SK-N-SH treated with all-trans-retinoic acid at 6 μM for 48 hours (cell line): Measurements from ENCODE around the gene SLC7A7.

Source experiments
- ARNTL ChIP-seq: fragments of 450-650 bp; formaldehyde crosslinking; IDR thresholded peaks from 2 replicates; pipeline ENCODE4 v1.5.0; 2020; ENCODE audit warnings: low read depth, mild to moderate bottlenecking, moderate library complexity, borderline replicate concordance
- BACH2 ChIP-seq: fragments of 250-450 bp; sonication (Bioruptor Pico); IDR thresholded peaks from 2 replicates; pipeline ENCODE4 v1.9.0; 2021; ENCODE audit warnings: mild to moderate bottlenecking, borderline replicate concordance
- GLIS3 ChIP-seq: fragments of 250-450 bp; sonication (Bioruptor Pico); IDR thresholded peaks from 2 replicates; pipeline ENCODE4 v1.5.0; 2020; ENCODE audit warnings: mild to moderate bottlenecking, moderate library complexity
- OSR1 ChIP-seq: fragments of 250-450 bp; sonication (Bioruptor Pico); IDR thresholded peaks from 2 replicates; pipeline ENCODE4 v1.8.0; 2022; ENCODE audit warnings: moderate library complexity, mild to moderate bottlenecking, inconsistent platforms
- ZFP30 ChIP-seq: fragments of 450-650 bp; formaldehyde crosslinking; IDR thresholded peaks from 2 replicates; pipeline ENCODE4 v1.5.0; 2022; ENCODE audit warnings: mild to moderate bottlenecking, moderate library complexity
- ZNF565 ChIP-seq: fragments of 450-650 bp; formaldehyde crosslinking; conservative IDR thresholded peaks from 2 replicates; pipeline ENCODE4 v1.5.0; 2020; ENCODE audit warnings: low read depth, mild to moderate bottlenecking, moderate library complexity
- TF ChIP-seq, protein P1 (sequence below): fragments of 250-450 bp; sonication (Bioruptor Pico); IDR thresholded peaks from 2 replicates; pipeline ENCODE4 v1.8.0; 2021; ENCODE audit warnings: low read depth, mild to moderate bottlenecking, moderate library complexity, borderline replicate concordance
- TF ChIP-seq, protein P2 (sequence below): fragments of 250-450 bp; sonication (Bioruptor Pico); IDR thresholded peaks from 2 replicates; pipeline ENCODE4 v1.5.1; 2021; ENCODE audit warnings: mild to moderate bottlenecking, moderate library complexity

DNA sequence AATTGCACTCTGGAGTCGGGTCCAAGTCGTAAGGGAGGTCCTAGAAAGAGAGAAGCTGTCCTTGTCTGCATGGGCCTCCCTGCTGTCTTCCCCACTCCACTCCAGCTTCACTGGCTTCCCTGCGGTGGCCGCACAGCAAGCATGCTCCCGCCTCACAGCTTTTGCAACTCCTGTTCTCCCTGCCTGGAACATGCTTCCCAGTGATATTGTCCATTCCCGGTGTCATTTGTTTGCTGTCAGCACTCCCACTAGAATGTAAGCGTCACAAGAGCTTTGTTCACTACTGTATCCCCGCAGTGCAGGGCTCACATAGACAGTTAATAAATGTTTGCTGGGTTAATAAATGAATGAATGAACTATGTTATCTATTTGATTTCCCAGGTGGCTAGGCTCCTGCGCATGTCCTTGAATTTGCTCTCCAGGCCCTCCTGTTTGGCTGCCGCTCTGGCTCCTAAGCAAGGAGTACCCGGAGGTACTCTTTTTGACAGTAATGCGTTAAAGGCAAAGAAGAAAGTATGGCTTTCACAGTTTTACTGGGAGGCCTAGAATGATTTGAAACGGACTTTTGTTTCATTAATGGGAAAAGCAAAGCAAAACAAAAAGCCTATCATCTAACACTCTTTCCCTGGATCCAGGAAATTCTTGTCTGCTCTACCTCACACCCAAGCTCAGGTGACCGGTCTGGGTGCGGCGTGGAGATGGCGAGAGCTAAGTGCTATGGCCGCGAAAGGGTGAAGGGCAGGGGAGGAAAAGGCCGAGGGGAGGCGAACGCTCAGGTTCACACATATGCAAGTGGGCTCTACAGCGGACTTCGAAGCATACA is 6.2 kb upstream of the SLC7A7 start:
- TF ChIP-seq GLIS3 (no peak), ARNTL (CRISPR knock-in tag) (no peak), ZFP30 (no peak), ZNF565 (CRISPR knock-in tag) (no peak), BACH2 (CRISPR knock-in tag) (no peak), OSR1 (CRISPR knock-in tag) (no peak)
- TF ChIP-seq, protein P1, sequence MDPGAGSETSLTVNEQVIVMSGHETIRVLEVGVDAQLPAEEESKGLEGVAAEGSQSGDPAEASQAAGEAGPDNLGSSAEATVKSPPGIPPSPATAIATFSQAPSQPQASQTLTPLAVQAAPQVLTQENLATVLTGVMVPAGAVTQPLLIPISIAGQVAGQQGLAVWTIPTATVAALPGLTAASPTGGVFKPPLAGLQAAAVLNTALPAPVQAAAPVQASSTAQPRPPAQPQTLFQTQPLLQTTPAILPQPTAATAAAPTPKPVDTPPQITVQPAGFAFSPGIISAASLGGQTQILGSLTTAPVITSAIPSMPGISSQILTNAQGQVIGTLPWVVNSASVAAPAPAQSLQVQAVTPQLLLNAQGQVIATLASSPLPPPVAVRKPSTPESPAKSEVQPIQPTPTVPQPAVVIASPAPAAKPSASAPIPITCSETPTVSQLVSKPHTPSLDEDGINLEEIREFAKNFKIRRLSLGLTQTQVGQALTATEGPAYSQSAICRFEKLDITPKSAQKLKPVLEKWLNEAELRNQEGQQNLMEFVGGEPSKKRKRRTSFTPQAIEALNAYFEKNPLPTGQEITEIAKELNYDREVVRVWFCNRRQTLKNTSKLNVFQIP (CRISPR knock-in tag), result no peak
- TF ChIP-seq, protein P2, sequence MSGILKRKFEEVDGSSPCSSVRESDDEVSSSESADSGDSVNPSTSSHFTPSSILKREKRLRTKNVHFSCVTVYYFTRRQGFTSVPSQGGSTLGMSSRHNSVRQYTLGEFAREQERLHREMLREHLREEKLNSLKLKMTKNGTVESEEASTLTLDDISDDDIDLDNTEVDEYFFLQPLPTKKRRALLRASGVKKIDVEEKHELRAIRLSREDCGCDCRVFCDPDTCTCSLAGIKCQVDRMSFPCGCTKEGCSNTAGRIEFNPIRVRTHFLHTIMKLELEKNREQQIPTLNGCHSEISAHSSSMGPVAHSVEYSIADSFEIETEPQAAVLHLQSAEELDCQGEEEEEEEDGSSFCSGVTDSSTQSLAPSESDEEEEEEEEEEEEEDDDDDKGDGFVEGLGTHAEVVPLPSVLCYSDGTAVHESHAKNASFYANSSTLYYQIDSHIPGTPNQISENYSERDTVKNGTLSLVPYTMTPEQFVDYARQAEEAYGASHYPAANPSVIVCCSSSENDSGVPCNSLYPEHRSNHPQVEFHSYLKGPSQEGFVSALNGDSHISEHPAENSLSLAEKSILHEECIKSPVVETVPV (CRISPR knock-in tag), result no peak
